Lower leg skin (tissue), 4 donors: ENCODE results near the gene PDE7B. TPM values are rescaled to one million over a fixed set of nuclear protein-coding genes. Genes with fewer than 3 reads are reported as not detected.

Experiments
- DNase-seq, 2 donors: peaks; one replicate each; pipeline ENCODE4 v3.0.0-alpha.2; 2019; ENCODE audit warnings: low spot score in 2 of 2
- H3K4me3 ChIP-seq: fragments of 200-600 bp; sonication (generic); 2 replicates; pipeline ENCODE4 v1.5.1; 2017; ENCODE audit warnings: mild to moderate bottlenecking, low read depth; ENCODE audit not compliant: poor library complexity, severe bottlenecking
- CTCF ChIP-seq, 3 donors: fragments of 450-650 bp; IDR thresholded peaks; one replicate each; pipeline ENCODE4 v1.5.1; 2016; ENCODE audit warnings: antibody characterized with exemption in 3 of 3, mild to moderate bottlenecking in 3 of 3, moderate library complexity in 2 of 3
- POLR2A ChIP-seq, 2 donors: fragments of 450-650 bp; IDR thresholded peaks; one replicate each; pipeline ENCODE4 v1.6.1; 2016 to 2017; ENCODE audit warnings: antibody characterized with exemption in 2 of 2, mild to moderate bottlenecking in 1 of 2, moderate library complexity in 1 of 2
- WGBS, 2 donors: methylation state at CpG; one replicate each; pipeline ENCODE4 v1.1.5; 2018; 5-methylcytosine and 5-hydroxymethylcytosine counted together
- intact Hi-C: fragments of 100-400 bp; cut with DNase I; formaldehyde crosslinking; loops from one replicate; pipeline ENCODE4 v1.15.0; 2023; ENCODE audit warnings: low total_unique reads
- total RNA-seq, 4 donors: library from RNA; depleted of rRNA; stranded (reverse); fragments of >200 nt; gene quantifications; one replicate each; pipeline ENCODE4 v1.1.0, GENCODE V29; 2016

PDE7B gene
- total RNA-seq, 4 donors from 2014 or later, result 0.30 to 1.5 (median 0.89) TPM

- no peak for DNase-seq
- intact Hi-C loops, result no loop called here
- TF ChIP-seq POLR2A (IDR thresholded peaks at IDR 0.05) (no peak), CTCF (IDR thresholded peaks at IDR 0.05) (no peak)
- WGBS, 2 donors, result 97 to 98% methylated on average over 2 of the region's 2 CpGs
- no peak overlapping the region for H3K4me3 ChIP-seq
Observed at GRCh38 chr6:135996668-135997067, 145.2 kb downstream of the PDE7B start.

GRCh38 chr6:135999393-135999792 is 147.9 kb downstream of the PDE7B start:
- 90 to 93% methylated on average over 1 of the region's 1 CpG for WGBS, 2 donors
- no peak overlapping the region for H3K4me3 ChIP-seq
- no peak for DNase-seq
- TF ChIP-seq POLR2A (IDR thresholded peaks at IDR 0.05), result no peak
- no peak for TF ChIP-seq CTCF (IDR thresholded peaks at IDR 0.05)
- intact Hi-C loops, result no loop called here

- 63 to 68% methylated on average over 1 of the region's 1 CpG for WGBS, 2 donors
- no peak for DNase-seq
- TF ChIP-seq POLR2A (IDR thresholded peaks at IDR 0.05), result no peak
- no peak for TF ChIP-seq CTCF (IDR thresholded peaks at IDR 0.05)
- intact Hi-C loops, result no loop called here
- no peak overlapping the region for H3K4me3 ChIP-seq
Observed at GRCh38 chr6:136007345-136007744, 155.8 kb downstream of the PDE7B start.

- DNase-seq, result no peak
- intact Hi-C loops, result no loop called here
- TF ChIP-seq CTCF (IDR thresholded peaks at IDR 0.05) (no peak), POLR2A (IDR thresholded peaks at IDR 0.05) (no peak)
- no peak overlapping the region for H3K4me3 ChIP-seq
- 72 to 80% methylated on average over 2 of the region's 2 CpGs for WGBS, 2 donors
Observed at GRCh38 chr6:136011475-136011874, 160.0 kb downstream of the PDE7B start.

GRCh38 chr6:136012198-136012887 is 160.8 kb downstream of the PDE7B start:
- no peak for DNase-seq
- 95 to 100% methylated on average over 1 of the region's 1 CpG for WGBS, 2 donors
- TF ChIP-seq CTCF (IDR thresholded peaks at IDR 0.05) (no peak), POLR2A (IDR thresholded peaks at IDR 0.05) (no peak)
- intact Hi-C loops, result no loop called here
- no peak overlapping the region for H3K4me3 ChIP-seq

GRCh38 chr6:136012943-136013342 is 161.4 kb downstream of the PDE7B start:
- no peak overlapping the region for H3K4me3 ChIP-seq
- intact Hi-C loops, result no loop called here

More at GRCh38 chr6:136012943-136013342, 161.4 kb downstream of the PDE7B start:
- no peak for DNase-seq
- WGBS, 2 donors, result 64 to 76% methylated on average over 1 of the region's 1 CpG
- TF ChIP-seq POLR2A (IDR thresholded peaks at IDR 0.05), result no peak
- no peak for TF ChIP-seq CTCF (IDR thresholded peaks at IDR 0.05)
